PFSK-1 (cell line): ENCODE results near the gene BCL11A.

ENCODE experiments used
- FOXP2 ChIP-seq: optimal IDR thresholded peaks from 2 replicates; pipeline ENCODE3; 2011; ENCODE audit warnings: borderline replicate concordance, control low read depth, inconsistent platforms; ENCODE audit not compliant: insufficient read depth; ENCODE audit errors: extremely low read length, extremely low read depth
- POLR2AphosphoS5 ChIP-seq: IDR thresholded peaks from 2 replicates; pipeline ENCODE4 v1.6.1; 2012; ENCODE audit warnings: low read depth, mild to moderate bottlenecking, control low read depth, low read length, moderate library complexity
- REST ChIP-seq, 2 experiments: IDR thresholded peaks; 2 replicates each; pipeline versions ENCODE4 v1.6.1 to v1.8.0; 2011 to 2012; ENCODE audit warnings: low read depth in 2 of 2, low read length in 2 of 2, control low read depth in 1 of 2, inconsistent platforms in 1 of 2, mild to moderate bottlenecking in 1 of 2, moderate library complexity in 1 of 2; ENCODE audit not compliant: insufficient read depth in 1 of 2
- SIN3A ChIP-seq: IDR thresholded peaks from 2 replicates; pipeline ENCODE4 v1.6.1; 2012; ENCODE audit warnings: mild to moderate bottlenecking, low read length, moderate library complexity, borderline replicate concordance; ENCODE audit not compliant: insufficient read depth
- TAF1 ChIP-seq: IDR thresholded peaks from 2 replicates; pipeline ENCODE4 v1.6.1; 2012; ENCODE audit warnings: low read length, control low read depth, borderline replicate concordance; ENCODE audit not compliant: insufficient read depth

The BCL11A gene

GRCh38 chr2:60499651-60500265 is 53.7 kb downstream of the BCL11A start:
- no peak for TF ChIP-seq TAF1
- no peak for TF ChIP-seq REST (IDR thresholded peaks at IDR 0.05; ENCODE audit: insufficient read depth in 1 of 2, low read depth in 2 of 2, low read length in 2 of 2)
- TF ChIP-seq SIN3A, result no peak
- no peak for TF ChIP-seq FOXP2
- no peak for TF ChIP-seq POLR2AphosphoS5

- no peak for TF ChIP-seq REST (IDR thresholded peaks at IDR 0.05; ENCODE audit: insufficient read depth in 1 of 2, low read depth in 2 of 2, low read length in 2 of 2)
- no peak for TF ChIP-seq POLR2AphosphoS5
- TF ChIP-seq SIN3A, result no peak
- no peak for TF ChIP-seq FOXP2
- TF ChIP-seq TAF1, result no peak
These were observed 54.5 kb downstream of the BCL11A start for GRCh38 chr2:60498816-60499429.

GRCh38 chr2:60498127-60498815 is 55.2 kb downstream of the BCL11A start:
- no peak for TF ChIP-seq POLR2AphosphoS5

- no peak for TF ChIP-seq SIN3A
These were observed 56.0 kb downstream of the BCL11A start for GRCh38 chr2:60497500-60497899.

- TF ChIP-seq REST (IDR thresholded peaks at IDR 0.05; ENCODE audit: insufficient read depth in 1 of 2, low read depth in 2 of 2, low read length in 2 of 2), result no peak
- no peak for TF ChIP-seq POLR2AphosphoS5
- no peak for TF ChIP-seq FOXP2
- no peak for TF ChIP-seq SIN3A
- no peak for TF ChIP-seq TAF1
These were observed 56.5 kb downstream of the BCL11A start for GRCh38 chr2:60496956-60497355.

- TF ChIP-seq POLR2AphosphoS5 (no peak), REST (IDR thresholded peaks at IDR 0.05; ENCODE audit: insufficient read depth in 1 of 2, low read depth in 2 of 2, low read length in 2 of 2) (no peak), TAF1 (no peak), SIN3A (no peak)
These were observed 57.0 kb downstream of the BCL11A start for GRCh38 chr2:60496475-60496874.
